Measurements from ENCODE around the gene PTPN11.
"Not testable (repeated sequence)": the region's sequence is repeated elsewhere in the genome, so short reads cannot be mapped to it uniquely, and the experiment has no call there.

PTPN11 gene

DNA sequence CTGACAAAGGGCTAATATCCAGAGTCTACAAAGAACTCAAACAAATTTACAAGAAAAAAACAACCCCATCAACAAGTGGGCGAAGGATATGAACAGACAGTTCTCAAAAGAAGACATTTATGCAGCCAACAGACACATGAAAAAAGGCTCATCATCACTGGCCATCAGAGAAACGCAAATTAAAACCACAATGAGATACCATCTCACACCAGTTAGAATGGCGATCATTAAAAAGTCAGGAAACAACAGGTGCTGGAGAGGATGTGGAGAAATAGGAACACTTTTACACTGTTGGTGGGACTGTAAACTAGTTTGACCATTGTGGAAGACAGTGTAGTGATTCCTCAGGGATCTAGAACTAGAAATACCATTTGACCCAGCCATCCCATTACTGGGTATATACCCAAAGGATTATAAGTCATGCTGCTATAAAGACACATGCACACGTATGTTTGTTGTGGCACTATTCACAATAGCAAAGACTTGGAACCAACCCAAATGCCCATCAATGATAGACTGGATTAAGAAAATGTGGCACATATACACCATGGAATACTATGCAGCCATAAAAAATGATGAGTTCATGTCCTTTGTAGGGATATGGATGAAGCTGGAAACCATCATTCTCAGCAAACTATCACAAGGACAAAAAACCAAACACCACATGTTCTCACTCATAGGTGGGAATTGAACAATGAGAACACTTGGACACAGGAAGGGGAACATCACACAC, 28.7 kb upstream of the PTPN11 start:
- not testable (repeated sequence) for H3K4me3 Mint-ChIP-seq; H3K36me3 Mint-ChIP-seq (ENCODE audit: insufficient read depth); ATAC-seq (replicated peaks; ENCODE audit: extremely low read depth, poor library complexity, severe bottlenecking); DNase-seq (ENCODE audit: low spot score in 2 of 2); H3K4me1 Mint-ChIP-seq; H3K27me3 Mint-ChIP-seq; H3K27ac Mint-ChIP-seq (ENCODE audit: low read depth); H3K9me3 Mint-ChIP-seq

DNA sequence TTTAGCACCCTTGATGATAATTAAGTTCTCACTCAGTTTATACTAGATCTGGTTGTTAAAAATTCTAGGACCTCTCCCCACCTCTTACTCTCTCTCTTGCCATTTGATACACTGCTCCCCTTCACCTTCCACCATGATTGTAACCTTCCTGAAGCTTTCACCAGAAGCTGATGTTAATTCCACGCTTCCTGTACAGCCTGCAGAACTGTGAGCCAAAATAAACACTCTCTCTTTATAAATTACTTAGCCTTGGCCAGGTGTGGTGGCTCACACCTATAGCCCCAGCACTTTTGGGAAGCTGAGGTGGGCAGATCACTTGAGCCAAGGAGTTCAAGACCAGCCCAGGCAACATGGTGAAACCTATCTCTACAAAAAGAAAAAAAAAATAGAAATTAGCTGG, 25.4 kb upstream of the PTPN11 start:
- no peaks in the 10 kb centered on the region for H3K27me3 Mint-ChIP-seq
- H3K36me3 Mint-ChIP-seq (ENCODE audit: insufficient read depth), result no peaks in the 10 kb centered on the region
- ATAC-seq (replicated peaks; ENCODE audit: extremely low read depth, poor library complexity, severe bottlenecking), result no peak
- no peaks in the 10 kb centered on the region for H3K4me1 Mint-ChIP-seq
- no peaks in the 10 kb centered on the region for H3K9me3 Mint-ChIP-seq
- no peak for DNase-seq (ENCODE audit: low spot score in 2 of 2)
- no peak overlapping the region for H3K4me3 Mint-ChIP-seq
- H3K27ac Mint-ChIP-seq (ENCODE audit: low read depth), result no peak overlapping the region

DNA sequence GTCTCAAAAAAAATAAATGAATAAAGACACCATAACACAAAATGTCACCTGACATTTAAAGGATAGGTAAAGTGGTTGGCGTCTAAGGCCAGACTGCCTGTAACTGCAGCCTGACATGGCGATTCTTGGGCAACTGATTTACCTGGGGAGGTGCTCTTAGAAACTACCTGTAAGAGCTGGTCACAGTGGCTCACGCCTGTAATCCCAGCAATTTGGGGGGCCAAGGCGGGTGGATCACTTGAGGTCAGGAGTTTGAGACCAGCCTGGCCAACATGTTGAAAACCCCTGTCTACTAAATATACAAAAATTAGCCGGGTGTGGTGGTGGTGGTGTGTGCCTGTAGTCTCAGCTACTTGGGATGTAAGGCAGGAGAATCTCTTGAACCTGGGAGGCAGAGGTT, 17.7 kb upstream of the PTPN11 start:
- Mint-ChIP-seq H3K27ac (ENCODE audit: low read depth) (no peak overlapping the region), H3K4me3 (no peak overlapping the region), H3K36me3 (ENCODE audit: insufficient read depth) (peaks cover 22% of the 10 kb centered on the region), H3K9me3 (no peaks in the 10 kb centered on the region), H3K27me3 (no peaks in the 10 kb centered on the region), H3K4me1 (no peaks in the 10 kb centered on the region)
- no peak for DNase-seq (ENCODE audit: low spot score in 2 of 2)
- ATAC-seq (replicated peaks; ENCODE audit: extremely low read depth, poor library complexity, severe bottlenecking), result no peak

DNA sequence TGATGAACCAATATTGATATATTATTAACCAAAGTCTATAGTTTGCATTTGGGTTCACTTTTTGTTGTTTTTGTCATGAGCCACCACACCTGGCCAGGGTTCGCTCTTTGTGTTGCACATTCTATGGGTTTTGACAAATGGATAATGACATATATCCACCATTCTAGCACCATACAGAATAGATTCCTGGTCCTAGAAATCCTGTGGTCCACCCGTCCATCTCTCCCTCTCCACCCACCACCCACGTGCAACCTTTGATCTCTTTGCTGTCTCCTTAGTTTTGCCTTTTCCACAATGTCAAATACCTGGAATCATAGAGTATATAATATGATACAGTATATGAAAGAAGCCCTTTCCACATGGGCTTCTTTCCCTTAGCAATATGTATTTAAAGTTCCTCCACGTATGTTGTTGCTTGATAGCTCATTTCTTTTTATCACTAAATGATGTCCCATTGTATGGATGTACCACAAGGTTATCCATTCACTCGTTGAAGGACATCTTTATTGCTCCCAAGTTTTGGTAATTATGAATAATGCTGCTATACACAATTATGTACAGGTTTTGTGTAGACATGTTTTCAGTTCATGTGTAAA, 16.7 kb upstream of the PTPN11 start:
- DNase-seq (ENCODE audit: low spot score in 2 of 2), result no peak
- no peaks in the 10 kb centered on the region for H3K9me3 Mint-ChIP-seq

DNA sequence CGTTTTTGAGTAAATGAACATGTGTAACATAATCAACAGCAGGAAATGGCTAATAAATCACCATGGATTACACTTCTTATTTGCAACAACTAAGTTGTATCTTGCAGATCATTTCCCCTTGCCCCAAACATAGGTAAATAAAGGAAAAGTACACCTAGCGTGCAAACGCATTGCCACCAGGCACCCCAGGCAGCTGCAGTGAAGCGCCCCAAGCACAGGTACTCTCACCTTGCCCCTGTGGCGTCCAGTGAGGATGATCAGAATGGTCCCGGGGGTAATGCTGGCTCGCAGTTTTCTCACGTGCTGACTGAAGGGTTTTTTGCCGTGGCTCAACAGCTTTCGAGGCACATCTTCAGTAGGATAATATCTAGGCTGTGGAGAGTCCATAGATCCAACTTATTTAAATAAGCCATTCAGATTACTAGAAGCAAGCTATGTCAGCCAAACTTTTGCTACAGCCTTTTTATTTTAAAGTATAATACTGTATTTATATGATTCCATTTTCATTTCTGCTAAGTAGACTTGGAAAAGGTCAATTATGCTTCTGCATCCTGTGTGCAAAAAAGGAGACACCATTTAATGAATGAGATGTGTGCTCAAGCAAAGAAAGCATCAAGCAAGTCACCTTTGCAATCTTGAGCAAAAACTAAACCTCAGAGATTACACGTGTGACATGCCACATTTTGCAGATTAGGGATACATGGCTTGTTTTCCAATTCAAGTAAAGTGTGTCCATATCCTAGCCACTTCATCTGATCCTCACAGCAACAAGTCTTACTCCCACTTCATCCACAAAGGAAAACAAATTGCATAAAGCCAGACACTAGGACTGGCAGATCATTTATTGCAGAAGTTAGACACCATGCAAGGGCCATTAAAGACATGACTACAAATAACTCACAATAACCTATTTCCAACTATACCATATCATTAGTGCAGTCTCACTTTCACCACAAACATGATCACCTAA, 11.9 kb upstream of the PTPN11 start:
- ATAC-seq (replicated peaks; ENCODE audit: extremely low read depth, poor library complexity, severe bottlenecking), result no peak
- Mint-ChIP-seq H3K4me3 (peak overlapping the region; percentile 100), H3K4me1 (peaks cover 28% of the 10 kb centered on the region), H3K36me3 (ENCODE audit: insufficient read depth) (peaks cover 53% of the 10 kb centered on the region), H3K9me3 (no peaks in the 10 kb centered on the region), H3K27ac (ENCODE audit: low read depth) (no peak overlapping the region), H3K27me3 (no peaks in the 10 kb centered on the region)
- DNase-seq (ENCODE audit: low spot score in 2 of 2), result no peak

More for the DNA sequence above, 16.7 kb upstream of the PTPN11 start:
- Mint-ChIP-seq H3K36me3 (ENCODE audit: insufficient read depth) (peaks cover 27% of the 10 kb centered on the region), H3K4me3 (no peak overlapping the region), H3K27ac (ENCODE audit: low read depth) (no peak overlapping the region), H3K27me3 (no peaks in the 10 kb centered on the region), H3K4me1 (peaks cover 2% of the 10 kb centered on the region)
- ATAC-seq (replicated peaks; ENCODE audit: extremely low read depth, poor library complexity, severe bottlenecking), result no peak

DNA sequence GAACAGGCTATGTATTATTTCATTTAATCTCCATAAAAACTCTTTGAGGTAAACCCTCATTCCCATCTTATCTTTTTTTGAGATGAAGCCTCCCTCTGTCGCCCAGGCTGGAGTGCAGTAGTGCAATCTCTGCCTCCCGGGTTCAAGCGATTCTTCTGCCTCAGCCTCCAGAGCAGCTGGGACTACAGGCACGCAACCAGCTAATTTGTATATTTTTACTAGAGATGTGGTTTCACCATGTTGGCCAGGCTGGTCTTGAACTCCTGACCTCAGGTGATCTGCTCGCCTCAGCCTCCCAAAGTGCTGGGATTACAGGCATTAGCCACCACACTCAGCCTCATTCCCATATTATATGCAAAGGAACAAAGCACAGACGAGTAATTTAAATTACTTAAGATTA, 11.1 kb upstream of the PTPN11 start:
- not testable (repeated sequence) for DNase-seq (ENCODE audit: low spot score in 2 of 2); H3K27me3 Mint-ChIP-seq; ATAC-seq (replicated peaks; ENCODE audit: extremely low read depth, poor library complexity, severe bottlenecking); H3K9me3 Mint-ChIP-seq
- peaks cover 53% of the 10 kb centered on the region for H3K36me3 Mint-ChIP-seq (ENCODE audit: insufficient read depth)
- H3K4me1 Mint-ChIP-seq, result peaks cover 28% of the 10 kb centered on the region
- H3K27ac Mint-ChIP-seq (ENCODE audit: low read depth), result peak overlapping the region; percentile 98
- peak overlapping the region; percentile 100 for H3K4me3 Mint-ChIP-seq

DNA sequence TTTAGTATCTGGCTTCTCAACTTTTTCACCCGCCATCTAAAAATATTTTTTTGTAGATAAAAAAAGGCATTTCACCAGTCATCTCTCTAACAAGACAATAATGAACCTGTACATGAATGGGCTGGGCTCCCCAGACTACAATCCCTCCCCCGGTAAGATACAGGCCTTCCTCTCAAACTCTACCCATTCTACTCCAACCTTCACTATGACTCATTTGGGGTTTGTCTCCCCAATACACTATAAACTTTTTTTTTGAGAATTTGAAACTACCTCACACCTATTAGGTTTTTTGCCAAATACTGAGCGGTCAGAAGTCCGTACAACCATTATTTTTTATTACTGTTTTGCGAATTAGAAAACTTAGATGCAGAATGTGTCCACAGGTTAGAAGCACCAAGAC, 10.1 kb upstream of the PTPN11 start:
- Mint-ChIP-seq H3K27me3 (no peaks in the 10 kb centered on the region), H3K4me3 (peak overlapping the region; percentile 100), H3K27ac (ENCODE audit: low read depth) (peak overlapping the region; percentile 98), H3K9me3 (no peaks in the 10 kb centered on the region), H3K36me3 (ENCODE audit: insufficient read depth) (peaks cover 50% of the 10 kb centered on the region), H3K4me1 (peaks cover 28% of the 10 kb centered on the region)
- DNase-seq (ENCODE audit: low spot score in 2 of 2), result no peak
- peak; percentile 61 for ATAC-seq (replicated peaks; ENCODE audit: extremely low read depth, poor library complexity, severe bottlenecking)

DNA sequence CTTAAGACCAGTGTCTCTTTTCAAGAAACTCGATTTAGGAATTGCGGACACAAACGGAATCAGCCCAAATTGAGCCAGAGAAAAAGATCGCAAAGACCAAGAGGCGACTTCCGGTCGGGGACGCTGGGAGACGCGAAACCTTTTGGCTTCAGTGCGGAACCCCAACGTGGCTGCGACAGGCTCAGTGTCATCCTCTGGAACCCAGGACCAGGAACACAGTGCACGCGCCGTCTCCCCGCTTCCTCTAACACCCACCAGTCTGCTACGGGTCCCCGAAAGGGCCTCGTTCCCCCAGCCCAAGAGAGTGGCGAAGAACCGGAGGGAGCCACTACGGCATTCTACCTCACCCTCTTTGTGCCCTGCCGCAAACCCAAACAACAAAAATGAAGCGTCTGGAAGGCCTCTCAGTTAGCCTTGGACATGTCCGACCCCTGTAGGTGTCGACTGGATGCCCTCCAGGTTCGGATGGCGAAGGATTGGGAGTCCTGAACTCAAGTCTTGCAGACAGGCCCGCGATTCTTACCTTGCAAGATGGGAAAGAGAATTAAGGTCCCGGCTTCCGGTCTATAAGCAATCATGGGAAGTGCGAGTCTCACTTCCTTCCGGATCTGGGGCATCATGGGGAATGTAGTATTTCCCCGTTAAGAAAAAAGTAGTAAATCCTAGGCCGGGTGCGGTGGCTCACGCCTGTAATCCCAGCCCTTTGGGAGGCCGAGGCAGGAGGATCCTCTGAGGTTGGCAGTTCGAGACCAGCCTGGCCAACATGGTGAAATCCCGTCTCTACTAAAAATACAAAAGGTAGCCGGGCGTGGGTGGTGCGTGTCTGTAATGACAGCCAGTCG, 9.5 kb upstream of the PTPN11 start, which contains the start of gene RPL6:
RPL6 (minus strand) TSS at position 542 of the 842 bp plus-strand sequence. CDS start 949 bp downstream, outside the sequence.
- ATAC-seq (replicated peaks; ENCODE audit: extremely low read depth, poor library complexity, severe bottlenecking) (peak; percentile 94), DNase-seq (ENCODE audit: low spot score in 2 of 2) (peak; percentile 60 to 72)
- peaks cover 28% of the 10 kb centered on the region for H3K4me1 Mint-ChIP-seq
- no peaks in the 10 kb centered on the region for H3K9me3 Mint-ChIP-seq
- H3K36me3 Mint-ChIP-seq (ENCODE audit: insufficient read depth), result peaks cover 49% of the 10 kb centered on the region
- H3K27ac Mint-ChIP-seq (ENCODE audit: low read depth), result peak within 1 kb of the TSS; percentile 98
- H3K27me3 Mint-ChIP-seq, result no peaks in the 10 kb centered on the region
- peak within 1 kb of the TSS; percentile 100 for H3K4me3 Mint-ChIP-seq

DNA sequence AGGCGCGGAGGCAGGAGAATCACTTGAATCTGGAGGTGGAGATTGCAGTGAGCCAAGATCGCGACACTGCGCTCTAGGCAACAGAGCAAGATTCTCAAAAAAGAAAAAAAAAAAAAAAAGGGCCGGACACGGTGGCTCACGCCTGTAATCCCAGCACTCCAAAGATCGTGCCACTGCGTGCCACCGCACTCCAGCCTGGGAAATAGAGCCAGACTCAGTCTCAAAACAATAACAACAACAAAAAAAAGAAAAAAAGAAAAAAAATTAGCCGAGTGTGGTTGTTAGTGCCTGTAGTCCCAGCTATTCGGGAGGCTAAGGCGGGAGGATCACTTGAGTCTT, 8.9 kb upstream of the PTPN11 start:
- Mint-ChIP-seq H3K27ac (ENCODE audit: low read depth) (peak overlapping the region; percentile 98), H3K4me3 (peak overlapping the region; percentile 100), H3K27me3 (no peaks in the 10 kb centered on the region)

DNA sequence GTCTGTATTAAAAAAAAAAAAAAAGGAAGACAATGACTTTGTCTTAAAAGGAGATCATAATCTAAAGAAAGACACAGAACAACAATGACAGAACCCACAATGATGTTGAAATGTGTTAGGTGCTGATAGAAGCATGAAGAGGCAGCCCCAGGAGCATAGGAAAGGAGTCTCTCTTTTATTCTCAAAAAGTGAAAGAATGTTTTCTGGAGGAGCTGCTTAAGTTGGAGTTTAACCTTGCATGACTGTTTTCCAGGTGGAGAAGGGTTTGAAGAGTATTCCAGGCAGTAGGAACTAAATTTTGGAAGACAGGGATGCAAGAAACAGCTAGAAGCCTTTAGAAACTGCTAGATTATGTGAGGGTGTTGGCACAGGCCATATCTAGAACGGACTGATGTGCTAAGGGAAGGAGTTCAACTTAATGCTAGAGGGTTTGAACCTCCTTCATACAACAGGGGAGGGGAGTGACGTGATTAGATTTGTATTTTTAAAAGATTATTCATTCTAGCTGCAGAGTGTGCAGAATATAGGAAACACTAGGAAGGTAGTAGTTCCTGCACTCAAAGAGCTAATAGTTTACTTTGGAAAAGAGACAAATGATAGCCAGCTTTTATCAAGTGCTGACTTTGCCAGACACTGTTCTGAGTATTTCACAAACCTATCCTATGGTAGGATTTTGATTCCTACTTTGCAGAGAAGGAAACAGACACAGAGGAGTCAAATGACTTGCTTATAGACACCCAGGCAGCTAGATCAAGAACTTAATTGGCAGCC, 4.7 kb upstream of the PTPN11 start:
- H3K27me3 Mint-ChIP-seq, result no peaks in the 10 kb centered on the region
- H3K4me3 Mint-ChIP-seq, result no peak overlapping the region
- H3K4me1 Mint-ChIP-seq, result peaks cover 14% of the 10 kb centered on the region
- H3K27ac Mint-ChIP-seq (ENCODE audit: low read depth), result no peak overlapping the region
- H3K36me3 Mint-ChIP-seq (ENCODE audit: insufficient read depth), result peaks cover 13% of the 10 kb centered on the region
- DNase-seq (ENCODE audit: low spot score in 2 of 2) (no peak), ATAC-seq (replicated peaks; ENCODE audit: extremely low read depth, poor library complexity, severe bottlenecking) (no peak)
- H3K9me3 Mint-ChIP-seq, result no peaks in the 10 kb centered on the region

More for the DNA sequence above, 8.9 kb upstream of the PTPN11 start:
- ATAC-seq (replicated peaks; ENCODE audit: extremely low read depth, poor library complexity, severe bottlenecking), result no peak
- Mint-ChIP-seq H3K36me3 (ENCODE audit: insufficient read depth) (peaks cover 43% of the 10 kb centered on the region), H3K9me3 (no peaks in the 10 kb centered on the region), H3K4me1 (peaks cover 28% of the 10 kb centered on the region)
- DNase-seq (ENCODE audit: low spot score in 2 of 2), result no peak

DNA sequence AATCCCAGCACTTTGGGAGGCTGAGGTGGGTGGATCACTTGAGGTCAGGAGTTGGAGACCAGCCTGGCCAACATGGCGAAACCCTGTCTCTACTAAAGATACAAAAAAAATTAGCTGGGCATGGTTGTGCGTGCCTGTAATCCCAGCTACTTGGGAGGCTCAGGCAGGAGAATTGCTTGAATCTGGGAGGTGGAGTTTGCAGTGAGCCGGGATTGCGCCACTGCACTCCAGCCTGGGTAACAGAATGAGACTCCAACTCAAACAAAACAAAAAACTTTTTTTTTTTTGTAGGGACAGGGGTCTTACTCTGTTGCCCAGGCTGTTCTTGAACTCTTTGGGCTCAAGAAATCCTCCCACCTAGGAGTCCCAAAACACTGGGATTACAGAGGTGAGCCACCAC, 3.3 kb upstream of the PTPN11 start:
- not testable (repeated sequence) for ATAC-seq (replicated peaks; ENCODE audit: extremely low read depth, poor library complexity, severe bottlenecking); H3K9me3 Mint-ChIP-seq; H3K27ac Mint-ChIP-seq (ENCODE audit: low read depth); H3K4me3 Mint-ChIP-seq; H3K27me3 Mint-ChIP-seq; H3K36me3 Mint-ChIP-seq (ENCODE audit: insufficient read depth); DNase-seq (ENCODE audit: low spot score in 2 of 2)
- H3K4me1 Mint-ChIP-seq, result peaks cover 16% of the 10 kb centered on the region
